HepG2 (cell line): Measurements from ENCODE around the gene PSMD1. TPM values are rescaled to one million over a fixed set of nuclear protein-coding genes. Genes with fewer than 3 reads are reported as not detected.

Experiments used
- ATF5 ChIP-seq: sonication (generic); formaldehyde crosslinking; IDR thresholded peaks from 2 replicates; pipeline ENCODE4 v1.4.0; 2020; ENCODE audit warnings: mild to moderate bottlenecking, low read depth, missing genetic modification reagents
- ATF7 ChIP-seq, 2 experiments: fragments of 450-650 bp in 1 of 2; sonication (generic) in 1 of 2; formaldehyde crosslinking in 1 of 2; IDR thresholded peaks; 2 replicates each; pipeline versions ENCODE4 v1.4.0 to v1.6.1; 2016 to 2020; ENCODE audit warnings: antibody characterized with exemption in 1 of 2, mild to moderate bottlenecking in 1 of 2, missing genetic modification reagents in 1 of 2
- ESRRA ChIP-seq: sonication (generic); formaldehyde crosslinking; IDR thresholded peaks from 2 replicates; pipeline ENCODE4 v1.5.1; 2020; ENCODE audit warnings: mild to moderate bottlenecking, low read depth, missing genetic modification reagents
- GABPB1 ChIP-seq: IDR thresholded peaks from 2 replicates; pipeline ENCODE4 v1.6.1; 2016; ENCODE audit warnings: mild to moderate bottlenecking, missing genetic modification reagents, moderate library complexity, missing compliant biosample characterization
- HDAC2 ChIP-seq: sonication (generic); formaldehyde crosslinking; IDR thresholded peaks from 2 replicates; pipeline ENCODE4 v1.4.0; 2020; ENCODE audit warnings: missing genetic modification reagents
- HMGXB4 ChIP-seq, 2 experiments: sonication (generic) in 1 of 2; formaldehyde crosslinking in 1 of 2; IDR thresholded peaks; 2 replicates each; pipeline versions ENCODE4 v1.4.0 to v1.6.1; 2018 to 2020; ENCODE audit warnings: missing genetic modification reagents in 2 of 2, borderline replicate concordance in 1 of 2, low read depth in 1 of 2, mild to moderate bottlenecking in 1 of 2, missing biosample characterization in 1 of 2
- KLF11 ChIP-seq: IDR thresholded peaks from 2 replicates; pipeline ENCODE4 v1.6.1; 2016; ENCODE audit warnings: missing compliant biosample characterization
- NAIF1 ChIP-seq: sonication (generic); formaldehyde crosslinking; IDR thresholded peaks from 2 replicates; pipeline ENCODE4 v1.5.0; 2020; ENCODE audit warnings: mild to moderate bottlenecking, missing genetic modification reagents, borderline replicate concordance
- POGK ChIP-seq: sonication (generic); formaldehyde crosslinking; conservative IDR thresholded peaks from 2 replicates; pipeline ENCODE4 v1.8.0; 2022; ENCODE audit warnings: mild to moderate bottlenecking, moderate library complexity, missing genetic modification reagents
- PRMT3 ChIP-seq: sonication (generic); formaldehyde crosslinking; IDR thresholded peaks from 2 replicates; pipeline ENCODE4 v1.8.1; 2022; ENCODE audit warnings: low read depth, mild to moderate bottlenecking, moderate library complexity, missing genetic modification reagents, borderline replicate concordance
- PTBP1 ChIP-seq: fragments of 200-400 bp; formaldehyde crosslinking; IDR thresholded peaks from 2 replicates; pipeline ENCODE4 v1.6.1; 2018; ENCODE audit warnings: low read length, low read depth; ENCODE audit not compliant: poor library complexity, severe bottlenecking
- ZBTB7B ChIP-seq: sonication (generic); formaldehyde crosslinking; IDR thresholded peaks from 2 replicates; pipeline ENCODE4 v1.4.0; 2020; ENCODE audit warnings: missing genetic modification reagents
- ZFP1 ChIP-seq: IDR thresholded peaks from 2 replicates; pipeline ENCODE4 v1.6.1; 2016
- ZNF639 ChIP-seq: conservative IDR thresholded peaks from 2 replicates; pipeline ENCODE4 v1.6.1; 2018; ENCODE audit warnings: missing genetic modification reagents
- polyA plus RNA-seq, 8 experiments: library from polyadenylated mRNA; depleted of rRNA in 3 of 8; stranded (reverse) in 7 of 8; unstranded in 1 of 8; fragments of >200 nt; fragmentation: Illumina TruSeq in 4 of 8; extraction: Trizol in 4 of 8; gene quantifications; 2 replicates each; pipeline versions ENCODE4 v1.2.1 to v1.2.3, GENCODE V29; 2011 to 2016; ENCODE audit warnings: low read depth in 4 of 8, missing spikeins in 1 of 8, mixed read lengths in 1 of 8; ENCODE audit not compliant: insufficient read depth in 1 of 8
- total RNA-seq, 5 experiments: library from RNA; depleted of rRNA; stranded (reverse); fragments of >200 nt; fragmentation: Illumina TruSeq; extraction: Trizol; gene quantifications; 2 replicates each; pipeline ENCODE4 v1.2.3, GENCODE V29; 2016; ENCODE audit warnings: low read depth in 1 of 5
- TF ChIP-seq, protein P1 (sequence below): sonication (generic); IDR thresholded peaks from 2 replicates; pipeline ENCODE4 v1.6.1; 2016; ENCODE audit warnings: low read depth, borderline replicate concordance
- TF ChIP-seq, protein P2 (sequence below): sonication (generic); formaldehyde crosslinking; IDR thresholded peaks from 2 replicates; pipeline ENCODE4 v1.5.1; 2020; ENCODE audit warnings: mild to moderate bottlenecking, missing genetic modification reagents

The PSMD1 gene
- total and polyA plus RNA-seq, 2 of the 13 experiments (the other 11 are each of a cell fraction or from before 2014, with no cell fraction given) = 136 to 191 TPM

GRCh38 chr2:231047274-231047922 lies 9.3 kb upstream of the PSMD1 start (continued):
- no peak for TF ChIP-seq KLF11 (CRISPR knock-in tag)
- TF ChIP-seq PTBP1 = no peak
- TF ChIP-seq NAIF1 = no peak
- no peak for TF ChIP-seq ZNF639 (CRISPR knock-in tag)
- TF ChIP-seq, protein P1, sequence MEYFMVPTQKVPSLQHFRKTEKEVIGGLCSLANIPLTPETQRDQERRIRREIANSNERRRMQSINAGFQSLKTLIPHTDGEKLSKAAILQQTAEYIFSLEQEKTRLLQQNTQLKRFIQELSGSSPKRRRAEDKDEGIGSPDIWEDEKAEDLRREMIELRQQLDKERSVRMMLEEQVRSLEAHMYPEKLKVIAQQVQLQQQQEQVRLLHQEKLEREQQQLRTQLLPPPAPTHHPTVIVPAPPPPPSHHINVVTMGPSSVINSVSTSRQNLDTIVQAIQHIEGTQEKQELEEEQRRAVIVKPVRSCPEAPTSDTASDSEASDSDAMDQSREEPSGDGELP = no peak
- 0 out of 2 replicates have a peak, but pooled peaks have one; percentile 57 for TF ChIP-seq ZBTB7B
- TF ChIP-seq POGK = 0 out of 2 replicates have a peak, but pooled peaks have one; percentile 20
- no peak for TF ChIP-seq GABPB1 (CRISPR knock-in tag)
- no peak for TF ChIP-seq ATF7 (IDR thresholded peaks at IDR 0.05)
- TF ChIP-seq ATF7 (CRISPR knock-in tag; IDR thresholded peaks at IDR 0.05) = peak; percentile 75
- peak; percentile 51; the same call in 1 of the 2 replicates for TF ChIP-seq HDAC2
- 0 out of 2 replicates have a peak, but pooled peaks have one; percentile 32 for TF ChIP-seq ESRRA (CRISPR knock-in tag)
- TF ChIP-seq, protein P2, sequence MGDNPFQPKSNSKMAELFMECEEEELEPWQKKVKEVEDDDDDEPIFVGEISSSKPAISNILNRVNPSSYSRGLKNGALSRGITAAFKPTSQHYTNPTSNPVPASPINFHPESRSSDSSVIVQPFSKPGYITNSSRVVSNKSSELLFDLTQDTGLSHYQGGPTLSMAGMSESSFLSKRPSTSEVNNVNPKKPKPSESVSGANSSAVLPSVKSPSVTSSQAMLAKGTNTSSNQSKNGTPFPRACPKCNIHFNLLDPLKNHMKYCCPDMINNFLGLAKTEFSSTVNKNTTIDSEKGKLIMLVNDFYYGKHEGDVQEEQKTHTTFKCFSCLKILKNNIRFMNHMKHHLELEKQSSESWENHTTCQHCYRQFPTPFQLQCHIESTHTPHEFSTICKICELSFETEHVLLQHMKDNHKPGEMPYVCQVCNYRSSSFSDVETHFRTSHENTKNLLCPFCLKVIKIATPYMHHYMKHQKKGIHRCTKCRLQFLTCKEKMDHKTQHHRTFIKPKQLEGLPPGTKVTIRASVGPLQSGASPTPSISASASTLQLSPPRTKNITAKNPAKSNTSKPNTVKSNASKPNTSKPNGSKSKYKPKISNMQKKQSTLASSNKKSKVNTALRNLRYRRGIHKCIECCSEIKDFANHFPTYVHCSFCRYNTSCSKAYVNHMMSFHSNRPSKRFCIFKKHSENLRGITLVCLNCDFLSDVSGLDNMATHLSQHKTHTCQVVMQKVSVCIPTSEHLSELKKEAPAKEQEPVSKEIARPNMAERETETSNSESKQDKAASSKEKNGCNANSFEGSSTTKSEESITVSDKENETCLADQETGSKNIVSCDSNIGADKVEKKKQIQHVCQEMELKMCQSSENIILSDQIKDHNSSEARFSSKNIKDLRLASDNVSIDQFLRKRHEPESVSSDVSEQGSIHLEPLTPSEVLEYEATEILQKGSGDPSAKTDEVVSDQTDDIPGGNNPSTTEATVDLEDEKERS (CRISPR knock-in tag) = no peak
- TF ChIP-seq HMGXB4 (CRISPR knock-in tag; IDR thresholded peaks at IDR 0.05; ENCODE audit: borderline replicate concordance in 1 of 2, low read depth in 1 of 2) = peak in 1 of 2 experiments; percentile 41; a peak in 1 of 4 replicates
- TF ChIP-seq PRMT3 (CRISPR knock-in tag) = no peak
- no peak for TF ChIP-seq ZFP1
- no peak for TF ChIP-seq ATF5 (CRISPR knock-in tag)
